ENCODE data around the gene MYNN. TPM values are rescaled to one million over a fixed set of nuclear protein-coding genes. Genes with fewer than 3 reads are reported as not detected.

Gene MYNN
- total and polyA plus RNA-seq, 9 of the 15 experiments (the other 6 are each of a cell fraction or from before 2014, with no cell fraction given) = 10.4 to 35.7 (median 21.3) TPM

GRCh38 chr3:169822983-169823382, 49.8 kb downstream of the MYNN start:
- in situ Hi-C loops (cut with MboI) (no loop called here), intact Hi-C loops (cut with micrococcal nuclease) (no loop called here)
- ChIA-PET CTCF (ENCODE audit: low intra/inter-chr PET ratio) (no interaction called here), POLR2A (no interaction called here)
- no peak overlapping the region for H3K27ac ChIP-seq (ENCODE audit: extremely low read depth, low read depth, low read length)
- ATAC-seq (0 out of 3 replicates have a peak, but pooled peaks have one; percentile 23), FAIRE-seq (no peak), DNase-seq (ENCODE audit: extremely low read depth in 1 of 4, low spot score in 3 of 4) (no peak)
- peaks cover 0 to 5% of the 10 kb centered on the region in 2 experiments; a peak in 2 of 5 replicates for H3K4me1 ChIP-seq (replicated peaks in 1 of 2; ENCODE audit: control insufficient read depth in 2 of 2, insufficient read depth in 2 of 2, low read length in 2 of 2)
- no peaks in the 10 kb centered on the region for H3K36me3 ChIP-seq (ENCODE audit: control insufficient read depth, insufficient read depth, low read length)
- TF ChIP-seq THAP7 (CRISPR knock-in tag; IDR thresholded peaks at IDR 0.05) = no peak
- TF ChIP-seq ZFX (CRISPR knock-in tag; IDR thresholded peaks at IDR 0.05) = no peak
- TF ChIP-seq MAX (CRISPR knock-in tag; IDR thresholded peaks at IDR 0.05) = no peak
- peaks cover 4 to 17% of the 10 kb centered on the region in 2 experiments for H3K27me3 ChIP-seq (ENCODE audit: control insufficient read depth in 2 of 2, insufficient read depth in 2 of 2, low read length in 2 of 2)
- no peaks in the 10 kb centered on the region for H3K9me3 ChIP-seq (replicated peaks; ENCODE audit: control insufficient read depth, insufficient read depth, low read depth, low read length)
- no peak overlapping the region for H3K4me3 ChIP-seq
- no TSS peak for BruUV-seq (replicated peaks)
- no peaks in the 10 kb centered on the region for H3K9me1 ChIP-seq (ENCODE audit: control insufficient read depth, insufficient read depth, low read length)
- 7% methylated on average over 4 of the region's 6 CpGs for WGBS (ENCODE audit: insufficient coverage, low coverage, missing lambda C conversion rate)
- H3K9ac ChIP-seq (ENCODE audit: insufficient read depth in 1 of 2, low read depth in 2 of 2, low read length in 2 of 2) = no peak overlapping the region
- H3K79me2 ChIP-seq (ENCODE audit: control insufficient read depth, insufficient read depth, low read length) = no peaks in the 10 kb centered on the region
- no peaks in the 10 kb centered on the region for H4K20me1 ChIP-seq (replicated peaks; ENCODE audit: control insufficient read depth, insufficient read depth, low read length)
- H3K4me2 ChIP-seq (ENCODE audit: insufficient read depth, low read length) = no peak overlapping the region
- H2AFZ ChIP-seq (ENCODE audit: low read depth, low read length) = 0 out of 2 replicates have a peak overlapping the region, but pooled peaks have one; percentile 26

- no peak for DNase-seq (ENCODE audit: extremely low read depth in 1 of 4, low spot score in 3 of 4)
- TF ChIP-seq ZNF592 (IDR thresholded peaks at IDR 0.05) (no peak), NR0B1 (IDR thresholded peaks at IDR 0.05; ENCODE audit: partially characterized antibody) (no peak), ID3 (CRISPR knock-in tag; IDR thresholded peaks at IDR 0.05) (no peak), ID3 (tag; IDR thresholded peaks at IDR 0.05) (no peak), CHD1 (IDR thresholded peaks at IDR 0.05; ENCODE audit: low read length) (no peak)
Observed at GRCh38 chr3:169825316-169825715, 52.1 kb downstream of the MYNN start.

More at GRCh38 chr3:169825316-169825715, 52.1 kb downstream of the MYNN start:
- 28% methylated on average over 3 of the region's 3 CpGs for WGBS (ENCODE audit: insufficient coverage, low coverage, missing lambda C conversion rate)
- H3K9me1 ChIP-seq (ENCODE audit: control insufficient read depth, insufficient read depth, low read length) = no peaks in the 10 kb centered on the region
- H3K4me3 ChIP-seq = no peak overlapping the region
- no TSS peak for BruUV-seq (replicated peaks)
- H3K27ac ChIP-seq (ENCODE audit: extremely low read depth, low read depth, low read length) = no peak overlapping the region
- POLR2A ChIA-PET = interaction anchor here (1.3 kb wide), 1 partner anchor 15 kb away, joined by 4 read pairs; no protein-coding TSS in a partner anchor
- peaks cover 0 to 5% of the 10 kb centered on the region in 2 experiments; a peak in 2 of 5 replicates for H3K4me1 ChIP-seq (replicated peaks in 1 of 2; ENCODE audit: control insufficient read depth in 2 of 2, insufficient read depth in 2 of 2, low read length in 2 of 2)
- CTCF ChIA-PET (ENCODE audit: low intra/inter-chr PET ratio) = no interaction called here
- intact Hi-C loops (cut with micrococcal nuclease) (no loop called here), in situ Hi-C loops (cut with MboI) (no loop called here)
- H3K27me3 ChIP-seq (ENCODE audit: control insufficient read depth in 2 of 2, insufficient read depth in 2 of 2, low read length in 2 of 2) = peaks cover 5 to 15% of the 10 kb centered on the region in 2 experiments
- no peaks in the 10 kb centered on the region for H3K36me3 ChIP-seq (ENCODE audit: control insufficient read depth, insufficient read depth, low read length)
- H4K20me1 ChIP-seq (replicated peaks; ENCODE audit: control insufficient read depth, insufficient read depth, low read length) = no peaks in the 10 kb centered on the region
- no peak overlapping the region for H3K9ac ChIP-seq (ENCODE audit: insufficient read depth in 1 of 2, low read depth in 2 of 2, low read length in 2 of 2)
- H3K79me2 ChIP-seq (ENCODE audit: control insufficient read depth, insufficient read depth, low read length) = no peaks in the 10 kb centered on the region
- H2AFZ ChIP-seq (ENCODE audit: low read depth, low read length) = no peak overlapping the region
- H3K4me2 ChIP-seq (ENCODE audit: insufficient read depth, low read length) = no peak overlapping the region
- FAIRE-seq = no peak
- H3K9me3 ChIP-seq (replicated peaks; ENCODE audit: control insufficient read depth, insufficient read depth, low read depth, low read length) = no peaks in the 10 kb centered on the region
- ATAC-seq = no peak

Data from K562 (cell line).